Endothelial cell of umbilical vein (primary cell): Measurements from ENCODE around the gene LYSMD3. TPM values are rescaled to one million over a fixed set of nuclear protein-coding genes. Genes with fewer than 3 reads are reported as not detected.

Experiments used
- BruUV-seq: library from RNA; stranded (reverse); fragments of 400-500 nt; replicated peaks from 2 replicates; lab custom pipeline; 2021; lab: Mats Ljungman, UMichigan
- CTCF ChIA-PET: fragments of 300-600, 350-600 bp; sonication (Branson Sonifier 250); formaldehyde crosslinking; loops from one replicate; lab custom pipeline; 2021; ENCODE audit warnings: antibody characterized with exemption, inconsistent platforms; lab: Charles Lee
- POLR2A ChIA-PET: fragments of 300-600, 350-600 bp; sonication (Branson Sonifier 250); formaldehyde crosslinking; loops from one replicate; lab custom pipeline; 2021; ENCODE audit warnings: antibody characterized with exemption, inconsistent platforms; lab: Charles Lee
- DNase-seq: peaks from one replicate; pipeline ENCODE4 v3.0.0-alpha.2; 2011; ENCODE audit warnings: low read depth, low spot score
- FAIRE-seq: peaks from 2 replicates; lab custom pipeline; 2011; peaks lifted over from hg19 to GRCh38; lab: Jason Lieb, UNC
- H2AFZ ChIP-seq: 2 replicates; pipeline ENCODE4 v1.6.0; 2012; ENCODE audit warnings: low read depth, low read length, control low read depth, inconsistent platforms
- H3K27ac ChIP-seq: 2 replicates; pipeline ENCODE4 v1.5.1; 2011; ENCODE audit warnings: low read depth, mild to moderate bottlenecking, control low read depth, low read length, moderate library complexity; ENCODE audit not compliant: insufficient read depth
- H3K27me3 ChIP-seq, 2 experiments: 2 replicates each; pipeline versions ENCODE4 v1.6.0 to v1.6.1; 2011; ENCODE audit warnings: low read length in 2 of 2, mixed read lengths in 1 of 2; ENCODE audit not compliant: control insufficient read depth in 2 of 2, insufficient read depth in 2 of 2
- H3K36me3 ChIP-seq, 2 experiments: 2 replicates in 1 of 2; 3 replicates in 1 of 2; pipeline ENCODE4 v1.5.1; 2011; ENCODE audit warnings: low read length in 2 of 2, mild to moderate bottlenecking in 1 of 2, moderate library complexity in 1 of 2; ENCODE audit not compliant: control insufficient read depth in 2 of 2, insufficient read depth in 2 of 2; ENCODE audit errors: extremely low read depth in 1 of 2
- H3K4me1 ChIP-seq: 3 replicates; pipeline ENCODE4 v1.5.1; 2011; ENCODE audit warnings: mild to moderate bottlenecking, low read length; ENCODE audit not compliant: control insufficient read depth, insufficient read depth; ENCODE audit errors: extremely low read depth
- H3K4me2 ChIP-seq: 2 replicates; pipeline ENCODE4 v1.6.1; 2011; ENCODE audit warnings: low read length, control low read depth, mixed read lengths; ENCODE audit not compliant: insufficient read depth
- H3K4me3 ChIP-seq, 3 experiments: fragments of 200-600 bp in 1 of 3; sonication (generic), shearing (Covaris generic) in 1 of 3; replicated peaks in 1 of 3; 2 replicates each; pipeline ENCODE4 v1.5.1; 2011 to 2016; ENCODE audit warnings: control low read depth in 3 of 3, low read length in 3 of 3, mild to moderate bottlenecking in 2 of 3, inconsistent platforms in 1 of 3, low read depth in 1 of 3, moderate library complexity in 1 of 3; ENCODE audit not compliant: insufficient read depth in 1 of 3
- H3K79me2 ChIP-seq: 2 replicates; pipeline ENCODE4 v1.6.0; 2012; ENCODE audit warnings: low read length, inconsistent platforms; ENCODE audit not compliant: control insufficient read depth, insufficient read depth
- H3K9ac ChIP-seq: replicated peaks from 2 replicates; pipeline ENCODE3; 2011; ENCODE audit warnings: low read length, control low read depth; ENCODE audit not compliant: insufficient read depth; ENCODE audit errors: extremely low read depth
- H3K9me1 ChIP-seq: replicated peaks from 3 replicates; pipeline ENCODE4 v1.6.0; 2011; ENCODE audit warnings: mild to moderate bottlenecking, low read length; ENCODE audit not compliant: control insufficient read depth, insufficient read depth; ENCODE audit errors: extremely low read depth
- H3K9me3 ChIP-seq: replicated peaks from 2 replicates; pipeline ENCODE4 v1.5.1; 2012; ENCODE audit warnings: low read length, inconsistent platforms; ENCODE audit not compliant: control insufficient read depth, insufficient read depth
- H4K20me1 ChIP-seq: replicated peaks from 2 replicates; pipeline ENCODE3; 2011; ENCODE audit warnings: mild to moderate bottlenecking, low read length; ENCODE audit not compliant: control insufficient read depth, insufficient read depth; ENCODE audit errors: extremely low read depth
- EZH2 ChIP-seq: IDR thresholded peaks from 2 replicates; pipeline ENCODE4 v1.6.1; 2012; ENCODE audit warnings: borderline replicate concordance, low read depth, mild to moderate bottlenecking, moderate library complexity, low read length, inconsistent platforms; ENCODE audit not compliant: severe bottlenecking
- JUN ChIP-seq: IDR thresholded peaks from 2 replicates; pipeline ENCODE4 v1.6.1; 2011; ENCODE audit warnings: borderline replicate concordance, low read depth; ENCODE audit not compliant: insufficient read length, insufficient read depth
- MAX ChIP-seq: IDR thresholded peaks from 2 replicates; pipeline ENCODE4 v1.6.1; 2011; ENCODE audit not compliant: insufficient read depth, insufficient read length
- POLR2A ChIP-seq: IDR thresholded peaks from 2 replicates; pipeline ENCODE4 v1.6.1; 2012; ENCODE audit warnings: low read depth, mild to moderate bottlenecking, control low read depth, low read length
- POLR2AphosphoS5 ChIP-seq: IDR thresholded peaks from 2 replicates; pipeline ENCODE4 v1.6.1; 2012; ENCODE audit warnings: low read depth, mild to moderate bottlenecking, control low read depth, low read length, moderate library complexity; ENCODE audit not compliant: insufficient read depth
- dilution Hi-C: fragments of 300-500 bp; cut with MboI; formaldehyde crosslinking; loops from one replicate; pipeline ENCODE4 v1.15.0; 2019; ENCODE audit warnings: low sequenced_read_pairs; ENCODE audit not compliant: extremely low pct_ligation_motif_present
- intact Hi-C: fragments of 100-400 bp; cut with micrococcal nuclease; formaldehyde crosslinking; loops from one replicate; pipeline ENCODE4 v1.10.0; 2022
- polyA plus RNA-seq, 4 experiments: library from polyadenylated mRNA; depleted of rRNA in 3 of 4; stranded (reverse) in 3 of 4; unstranded in 1 of 4; fragments of >200 nt; gene quantifications; 2 replicates each; pipeline versions ENCODE4 v1.2.1 to v1.2.3, GENCODE V29; 2011 to 2012; ENCODE audit warnings: missing spikeins in 1 of 4
- total RNA-seq: library from RNA; stranded (reverse); gene quantifications from 2 replicates; pipeline ENCODE4 v1.2.3, GENCODE V29; 2021

Gene LYSMD3
- total and polyA plus RNA-seq, 2 donors (not counting 3 experiments of a cell fraction or from before 2014, with no cell fraction given), result 6.0 to 21.3 TPM

- Histone ChIP-seq H2AFZ (peak overlapping the region; percentile 71), H3K4me2 (peak overlapping the region; percentile 99), H3K4me1 (peaks cover 16% of the 10 kb centered on the region), H3K9ac (peak overlapping the region; percentile 98), H3K79me2 (peaks cover 40% of the 10 kb centered on the region), H3K9me3 (no peaks in the 10 kb centered on the region), H3K9me1 (no peaks in the 10 kb centered on the region), H4K20me1 (no peaks in the 10 kb centered on the region), H3K27ac (peak overlapping the region; percentile 88), H3K36me3 (peaks cover 0 to 2% of the 10 kb centered on the region in 2 experiments), H3K4me3 (peak overlapping the region; percentile 69 to 94 (median 88)), H3K27me3 (peaks cover 6 to 22% of the 10 kb centered on the region in 2 experiments)
- intact Hi-C loops, result loop anchor here (1.0 to 10.0 kb wide), 7 partner anchors 9 to 594 kb away; partner anchors contain the start of genes CETN3, MBLAC2 and POLR3G
- no peak for TF ChIP-seq POLR2A
- TF ChIP-seq MAX, result no peak
- TF ChIP-seq EZH2, result no peak
- TF ChIP-seq POLR2AphosphoS5, result no peak
- ChIA-PET CTCF (interaction anchor here (1.3 to 3.8 kb wide), 4 partner anchors 10 to 93 kb away, joined by 3 to 75 read pairs (median 22); partner anchors contain the start of genes MBLAC2 and POLR3G), POLR2A (interaction anchor here (1.0 kb wide), 1 partner anchor 54 kb away, joined by 3 read pairs; the partner anchor contains the start of genes MBLAC2 and POLR3G)
- peak; percentile 54 for DNase-seq
- FAIRE-seq, result no peak
- TSS peak; percentile 46 for BruUV-seq
- dilution Hi-C loops, result no loop called here
Observed at GRCh38 chr5:90528601-90529193, 687 bp downstream of the LYSMD3 start.

DNA sequence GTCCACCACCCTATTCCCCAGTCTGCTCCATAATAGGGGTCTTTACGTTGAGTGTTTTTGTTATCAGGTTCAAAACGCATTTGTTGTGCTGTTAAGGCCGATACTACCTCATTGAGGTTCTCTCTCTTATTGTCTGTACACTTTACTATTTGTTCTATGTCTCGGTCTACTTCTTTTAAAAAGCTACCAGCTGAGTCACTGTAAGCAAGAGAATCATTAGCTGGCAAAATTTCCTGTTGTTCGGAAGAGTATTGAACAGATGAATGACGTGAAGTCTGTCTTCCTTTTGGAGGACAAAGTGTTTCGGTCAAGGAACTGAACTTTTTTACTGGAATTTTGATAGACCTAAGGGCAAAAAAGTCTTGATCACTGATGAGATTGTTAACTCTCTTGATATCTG lies 10.3 kb downstream of the LYSMD3 start:
- ChIA-PET POLR2A (no interaction called here), CTCF (interaction anchor here (0.6 to 1.5 kb wide), 7 partner anchors 9 to 79 kb away, joined by 3 to 9 read pairs (median 4); partner anchors contain the start of gene LYSMD3)
- peaks cover 5% of the 10 kb centered on the region for H3K4me1 ChIP-seq
- peak; percentile 40 for FAIRE-seq
- H3K36me3 ChIP-seq, result peaks cover 1 to 2% of the 10 kb centered on the region in 2 experiments
- H3K4me2 ChIP-seq, result no peak overlapping the region
- no peaks in the 10 kb centered on the region for H3K9me3 ChIP-seq
- H3K27ac ChIP-seq, result peak overlapping the region; percentile 41
- H3K9ac ChIP-seq, result peak overlapping the region; percentile 2
- BruUV-seq, result no TSS peak
- no peaks in the 10 kb centered on the region for H4K20me1 ChIP-seq
- H3K9me1 ChIP-seq, result no peaks in the 10 kb centered on the region
- intact Hi-C loops (loop anchor here (1.0 kb wide), 1 partner anchor 10 kb away; the partner anchor contains the start of gene LYSMD3), dilution Hi-C loops (no loop called here)
- H3K79me2 ChIP-seq, result no peaks in the 10 kb centered on the region
- no peak overlapping the region for H2AFZ ChIP-seq
- no peak for TF ChIP-seq JUN
- peak; percentile 19 for TF ChIP-seq POLR2A
- peak; percentile 30 for DNase-seq
- H3K4me3 ChIP-seq, result no peak overlapping the region
- no peaks in the 10 kb centered on the region for H3K27me3 ChIP-seq
